IMR-90 (cell line): ENCODE data around the gene TSR2. TPM values are rescaled to one million over a fixed set of nuclear protein-coding genes. Genes with fewer than 3 reads are reported as not detected.
A peak's percentile ranks its signal among the peaks of the same experiment; 100 is the strongest.

ENCODE experiments used
- ATAC-seq: fragments of 200-7000 bp; cut with Tn5 transposase; 2 replicates; pipeline ENCODE4 v1.9.1; 2020; ENCODE audit warnings: low read depth, mild to moderate bottlenecking, moderate library complexity
- BruUV-seq: library from RNA; stranded (reverse); fragments of 400-500 nt; replicated peaks from 2 replicates; lab custom pipeline; 2021; lab: Mats Ljungman, UMichigan
- CTCF ChIA-PET: fragments of 300-600 bp; formaldehyde crosslinking; extraction: SDS; loops from one replicate; lab custom pipeline; 2021; ENCODE audit warnings: antibody characterized with exemption; lab: Yijun Ruan, JAX
- POLR2A ChIA-PET: fragments of 300-600 bp; sonication (Branson Sonifier 250); formaldehyde crosslinking; loops from one replicate; lab custom pipeline; 2022; ENCODE audit warnings: antibody characterized with exemption; ENCODE audit not compliant: unreplicated experiment; lab: Charles Lee
- DNase-seq: peaks from one replicate; pipeline ENCODE4 v3.0.0; 2013
- H2AFZ ChIP-seq: replicated peaks from 2 replicates; pipeline ENCODE3; 2013; ENCODE audit warnings: low read length, mild to moderate bottlenecking; ENCODE audit not compliant: poor library complexity
- H2AK5ac ChIP-seq: 2 replicates; pipeline ENCODE4 v1.6.1; 2013; ENCODE audit warnings: low read depth, low read length, inconsistent platforms
- H2AK9ac ChIP-seq: replicated peaks from 2 replicates; pipeline ENCODE3; 2013; ENCODE audit warnings: mild to moderate bottlenecking, low read depth, low read length, moderate library complexity; ENCODE audit not compliant: poor library complexity
- H2BK120ac ChIP-seq: 2 replicates; pipeline ENCODE4 v1.6.1; 2013; ENCODE audit warnings: low read depth, low read length, inconsistent platforms
- H2BK15ac ChIP-seq: 3 replicates; pipeline ENCODE4 v1.6.1; 2013; ENCODE audit warnings: low read depth, low read length, inconsistent platforms
- H2BK20ac ChIP-seq: 2 replicates; pipeline ENCODE4 v1.6.1; 2013; ENCODE audit warnings: low read depth, mild to moderate bottlenecking, inconsistent platforms, low read length, moderate library complexity
- H2BK5ac ChIP-seq: 2 replicates; pipeline ENCODE4 v1.6.1; 2013; ENCODE audit warnings: mild to moderate bottlenecking, low read depth, low read length, inconsistent platforms; ENCODE audit not compliant: poor library complexity, severe bottlenecking
- H3K14ac ChIP-seq: replicated peaks from 2 replicates; pipeline ENCODE4 v1.6.1; 2013; ENCODE audit warnings: low read depth, low read length, inconsistent platforms
- H3K18ac ChIP-seq: 2 replicates; pipeline ENCODE4 v1.6.1; 2013; ENCODE audit warnings: low read depth, low read length, control low read depth
- H3K23ac ChIP-seq: 2 replicates; pipeline ENCODE4 v1.6.1; 2013; ENCODE audit warnings: low read depth, low read length, inconsistent platforms
- H3K27ac ChIP-seq: 2 replicates; pipeline ENCODE4 v1.5.1; 2013; ENCODE audit warnings: mild to moderate bottlenecking, control low read depth, low read length; ENCODE audit not compliant: insufficient read depth
- H3K27me3 ChIP-seq: 2 replicates; pipeline ENCODE4 v1.6.1; 2013; ENCODE audit warnings: low read length; ENCODE audit not compliant: control insufficient read depth, insufficient read depth
- H3K36me3 ChIP-seq: 2 replicates; pipeline ENCODE4 v1.6.1; 2013; ENCODE audit warnings: low read length, mixed read lengths; ENCODE audit not compliant: control insufficient read depth, insufficient read depth
- H3K4ac ChIP-seq: 2 replicates; pipeline ENCODE4 v1.6.1; 2013; ENCODE audit warnings: low read depth, low read length, inconsistent platforms
- H3K4me1 ChIP-seq: 2 replicates; pipeline ENCODE4 v1.6.1; 2013; ENCODE audit warnings: low read length, mixed read lengths; ENCODE audit not compliant: control insufficient read depth, insufficient read depth
- H3K4me2 ChIP-seq: 2 replicates; pipeline ENCODE4 v1.6.1; 2013; ENCODE audit warnings: low read depth, mild to moderate bottlenecking, control low read depth, low read length, moderate library complexity
- H3K4me3 ChIP-seq: 2 replicates; pipeline ENCODE4 v1.5.1; 2013; ENCODE audit warnings: low read depth, mild to moderate bottlenecking, control low read depth, low read length, moderate library complexity; ENCODE audit not compliant: insufficient read depth
- H3K56ac ChIP-seq: 2 replicates; pipeline ENCODE4 v1.6.1; 2013; ENCODE audit warnings: low read length, inconsistent platforms; ENCODE audit not compliant: insufficient read depth; ENCODE audit errors: extremely low read depth
- H3K79me1 ChIP-seq, 2 experiments: 2 replicates each; pipeline ENCODE4 v1.6.1; 2013; ENCODE audit warnings: low read length in 2 of 2, inconsistent platforms in 1 of 2, low read depth in 1 of 2
- H3K9ac ChIP-seq: 2 replicates; pipeline ENCODE4 v1.6.1; 2013; ENCODE audit warnings: low read depth, low read length, control low read depth
- H3K9me1 ChIP-seq: 2 replicates; pipeline ENCODE4 v1.6.1; 2013; ENCODE audit warnings: low read length, inconsistent platforms; ENCODE audit not compliant: insufficient read depth
- H3K9me3 ChIP-seq: 2 replicates; pipeline ENCODE4 v1.6.1; 2013; ENCODE audit warnings: low read length; ENCODE audit not compliant: control insufficient read depth, insufficient read depth
- H4K20me1 ChIP-seq: 2 replicates; pipeline ENCODE4 v1.6.1; 2013; ENCODE audit warnings: low read length, inconsistent platforms; ENCODE audit not compliant: insufficient read depth
- H4K5ac ChIP-seq: 2 replicates; pipeline ENCODE4 v1.6.1; 2013; ENCODE audit warnings: mild to moderate bottlenecking, low read depth, low read length, control low read depth
- H4K8ac ChIP-seq, 2 experiments: 2 replicates each; pipeline ENCODE4 v1.6.1; 2013; ENCODE audit warnings: low read depth in 2 of 2, low read length in 2 of 2, control low read depth in 1 of 2, inconsistent platforms in 1 of 2
- H4K91ac ChIP-seq: 2 replicates; pipeline ENCODE4 v1.6.1; 2013; ENCODE audit warnings: low read depth, low read length, inconsistent platforms; ENCODE audit not compliant: insufficient read depth
- CHD1 ChIP-seq: IDR thresholded peaks from 2 replicates; pipeline ENCODE4 v1.6.1; 2012; ENCODE audit warnings: low read depth, low read length, improper control_type of control experiment
- MXI1 ChIP-seq: IDR thresholded peaks from 2 replicates; pipeline ENCODE4 v1.6.1; 2012; ENCODE audit warnings: low read depth, mild to moderate bottlenecking, low read length, moderate library complexity, borderline replicate concordance
- RAD21 ChIP-seq: IDR thresholded peaks from 2 replicates; pipeline ENCODE4 v1.6.1; 2012; ENCODE audit warnings: low read length, improper control_type of control experiment
- WGBS, 2 experiments: methylation state at CpG; one replicate each; pipeline versions ENCODE4 v1.1.5 to v1.1.7; 2013; ENCODE audit warnings: missing lambda C conversion rate in 2 of 2; ENCODE audit not compliant: insufficient read length in 1 of 2; ENCODE audit errors: extremely low coverage in 2 of 2; 5-methylcytosine and 5-hydroxymethylcytosine counted together
- dilution Hi-C: fragments of 300-500 bp; cut with HindIII; formaldehyde crosslinking; loops from one replicate; pipeline ENCODE4 v1.14.3; 2018; ENCODE audit warnings: low sequenced_read_pairs; ENCODE audit not compliant: unreplicated experiment
- in situ Hi-C: fragments of 300-500 bp; cut with MboI; formaldehyde crosslinking; loops from 3 replicates; pipeline ENCODE4 v1.14.3; 2019; ENCODE audit warnings: low sequenced_read_pairs, inconsistent platforms, mixed read lengths
- intact Hi-C: fragments of 100-400 bp; cut with micrococcal nuclease; formaldehyde crosslinking; loops from 2 replicates; pipeline ENCODE4 v1.10.0; 2022
- polyA plus RNA-seq, 3 experiments: library from polyadenylated mRNA; depleted of rRNA; stranded (reverse); fragments of >200 nt; gene quantifications; 2 replicates each; pipeline ENCODE4 v1.2.3, GENCODE V29; 2012; ENCODE audit warnings: low replicate concordance in 1 of 3
- total RNA-seq: library from RNA; depleted of rRNA; stranded (reverse); fragments of >200 nt; gene quantifications from 2 replicates; pipeline ENCODE4 v1.2.3, GENCODE V29; 2012
- TF ChIP-seq, protein P1 (sequence below): fragments of 150-350 bp; IDR thresholded peaks from 2 replicates; pipeline ENCODE4 v1.6.1; 2017; ENCODE audit warnings: mild to moderate bottlenecking, antibody characterized with exemption, low read length, low read depth

Gene TSR2
- total and polyA plus RNA-seq, 2 of the 4 experiments (the other 2 are of a cell fraction): 8.8 to 22.1 TPM

GRCh38 chrX:54423161-54423888 is 16.9 kb upstream of the TSR2 start:
- no peaks in the 10 kb centered on the region for H3K79me1 ChIP-seq
- H2BK20ac ChIP-seq: no peak overlapping the region
- intact Hi-C loops: no loop called here

More at GRCh38 chrX:54423161-54423888, 16.9 kb upstream of the TSR2 start:
- no peak overlapping the region for H2AFZ ChIP-seq
- H3K4me3 ChIP-seq: no peak overlapping the region
- no peak overlapping the region for H2BK15ac ChIP-seq
- H3K9ac ChIP-seq: no peak overlapping the region
- H4K91ac ChIP-seq: no peak overlapping the region
- no peak for DNase-seq
- TF ChIP-seq, protein P1, sequence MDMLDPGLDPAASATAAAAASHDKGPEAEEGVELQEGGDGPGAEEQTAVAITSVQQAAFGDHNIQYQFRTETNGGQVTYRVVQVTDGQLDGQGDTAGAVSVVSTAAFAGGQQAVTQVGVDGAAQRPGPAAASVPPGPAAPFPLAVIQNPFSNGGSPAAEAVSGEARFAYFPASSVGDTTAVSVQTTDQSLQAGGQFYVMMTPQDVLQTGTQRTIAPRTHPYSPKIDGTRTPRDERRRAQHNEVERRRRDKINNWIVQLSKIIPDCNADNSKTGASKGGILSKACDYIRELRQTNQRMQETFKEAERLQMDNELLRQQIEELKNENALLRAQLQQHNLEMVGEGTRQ: no peak
- TF ChIP-seq MXI1 (no peak), CHD1 (no peak), RAD21 (peak; percentile 8; the same call in 1 of the 2 replicates)
- peak overlapping the region; percentile 42 for H2AK9ac ChIP-seq
- H3K23ac ChIP-seq: no peak overlapping the region
- in situ Hi-C loops: no loop called here
- H2BK120ac ChIP-seq: no peak overlapping the region
- no peaks in the 10 kb centered on the region for H3K9me3 ChIP-seq
- H3K27ac ChIP-seq: no peak overlapping the region
- no peaks in the 10 kb centered on the region for H4K20me1 ChIP-seq
- H2AK5ac ChIP-seq: no peak overlapping the region
- no peak overlapping the region for H3K4me2 ChIP-seq
- CTCF ChIA-PET: no interaction called here
- peaks cover 4% of the 10 kb centered on the region; the same call in 1 of the 2 replicates for H3K27me3 ChIP-seq
- 30% methylated on average over 3 of the region's 14 CpGs; no CpG with 5 or more reads in 1 of the 2 experiments for WGBS, 2 experiments
- no peak overlapping the region for H2BK5ac ChIP-seq
- no TSS peak for BruUV-seq
- POLR2A ChIA-PET: no interaction called here
- dilution Hi-C loops: no loop called here
- no peak overlapping the region for H3K14ac ChIP-seq
- H3K18ac ChIP-seq: no peak overlapping the region
- H3K4me1 ChIP-seq: no peaks in the 10 kb centered on the region
- 0 out of 2 replicates have a peak, but pooled peaks have one; percentile 27 for ATAC-seq
- no peak overlapping the region for H4K8ac ChIP-seq
- H3K9me1 ChIP-seq: no peaks in the 10 kb centered on the region
- H4K5ac ChIP-seq: no peak overlapping the region
- H3K4ac ChIP-seq: no peak overlapping the region
- no peak overlapping the region for H3K56ac ChIP-seq
- no peaks in the 10 kb centered on the region for H3K36me3 ChIP-seq
